ENCODE measurements around the gene SULT1B1. TPM values are rescaled to one million over a fixed set of nuclear protein-coding genes. Genes with fewer than 3 reads are reported as not detected.

Gene SULT1B1
- total and polyA plus RNA-seq, 2 donors (not counting 3 experiments of a cell fraction or from before 2014, with no cell fraction given) = 45.0 to 59.5 TPM

DNA sequence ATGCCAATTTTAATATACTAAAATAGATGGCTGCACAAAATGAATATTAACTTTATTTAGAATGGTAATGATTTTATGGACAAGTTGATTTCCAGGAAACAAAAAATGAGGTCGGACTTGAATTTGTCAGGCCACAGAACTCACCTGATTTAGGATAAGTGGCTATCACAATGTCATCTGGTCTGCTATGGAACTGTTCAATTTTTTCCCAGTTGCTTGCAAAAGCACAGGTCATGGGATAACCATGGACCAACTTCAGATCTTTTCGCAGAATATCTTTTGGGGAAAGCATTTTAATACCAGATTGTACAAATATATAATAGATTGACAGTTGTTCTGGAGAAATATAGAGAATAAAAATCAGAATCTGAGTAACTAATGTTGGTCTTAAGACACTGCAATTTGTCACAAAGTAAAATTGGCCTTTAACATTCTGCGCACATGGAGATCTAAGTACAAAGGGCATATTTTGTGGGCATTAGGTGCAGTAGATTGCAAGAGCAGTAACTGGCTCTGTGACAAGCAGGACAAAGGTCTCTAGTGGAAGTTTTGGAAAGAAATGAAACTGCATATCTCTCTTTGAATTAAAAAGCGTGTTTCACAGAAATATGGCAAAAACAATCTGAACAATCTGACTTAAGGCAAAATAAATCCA lies 5.4 kb downstream of the SULT1B1 start:
- H3K9me3 ChIP-seq (replicated peaks; ENCODE audit: control insufficient read depth, insufficient read depth, low read length) = no peaks in the 10 kb centered on the region
- H4K20me1 ChIP-seq (replicated peaks; ENCODE audit: control insufficient read depth, extremely low read depth, insufficient read depth, low read length) = no peaks in the 10 kb centered on the region
- H2AFZ ChIP-seq (ENCODE audit: low read depth, low read length) = no peak overlapping the region
- DNase-seq (ENCODE audit: low read depth, low spot score) (no peak), FAIRE-seq (no peak)
- H3K27me3 ChIP-seq (ENCODE audit: control insufficient read depth in 2 of 2, insufficient read depth in 2 of 2, low read length in 2 of 2) = no peaks in the 10 kb centered on the region
- dilution Hi-C loops (cut with MboI; ENCODE audit: extremely low pct_ligation_motif_present, low sequenced_read_pairs) (no loop called here), intact Hi-C loops (cut with micrococcal nuclease) (no loop called here)
- no peaks in the 10 kb centered on the region for H3K9me1 ChIP-seq (replicated peaks; ENCODE audit: control insufficient read depth, extremely low read depth, insufficient read depth, low read length)
- H3K36me3 ChIP-seq (ENCODE audit: control insufficient read depth in 2 of 2, extremely low read depth in 1 of 2, insufficient read depth in 2 of 2, low read length in 2 of 2) = no peaks in the 10 kb centered on the region
- peaks cover 5% of the 10 kb centered on the region for H3K79me2 ChIP-seq (ENCODE audit: control insufficient read depth, insufficient read depth, low read length)
- POLR2A ChIA-PET = no interaction called here
- no peak overlapping the region for H3K27ac ChIP-seq (ENCODE audit: insufficient read depth, low read depth, low read length)
- H3K4me1 ChIP-seq (ENCODE audit: control insufficient read depth, extremely low read depth, insufficient read depth, low read length) = peaks cover 35% of the 10 kb centered on the region
- CTCF ChIA-PET = interaction anchor here (2.1 kb wide), 1 partner anchor 65 kb away, joined by 6 read pairs; no protein-coding TSS in a partner anchor
- TF ChIP-seq, protein P1, sequence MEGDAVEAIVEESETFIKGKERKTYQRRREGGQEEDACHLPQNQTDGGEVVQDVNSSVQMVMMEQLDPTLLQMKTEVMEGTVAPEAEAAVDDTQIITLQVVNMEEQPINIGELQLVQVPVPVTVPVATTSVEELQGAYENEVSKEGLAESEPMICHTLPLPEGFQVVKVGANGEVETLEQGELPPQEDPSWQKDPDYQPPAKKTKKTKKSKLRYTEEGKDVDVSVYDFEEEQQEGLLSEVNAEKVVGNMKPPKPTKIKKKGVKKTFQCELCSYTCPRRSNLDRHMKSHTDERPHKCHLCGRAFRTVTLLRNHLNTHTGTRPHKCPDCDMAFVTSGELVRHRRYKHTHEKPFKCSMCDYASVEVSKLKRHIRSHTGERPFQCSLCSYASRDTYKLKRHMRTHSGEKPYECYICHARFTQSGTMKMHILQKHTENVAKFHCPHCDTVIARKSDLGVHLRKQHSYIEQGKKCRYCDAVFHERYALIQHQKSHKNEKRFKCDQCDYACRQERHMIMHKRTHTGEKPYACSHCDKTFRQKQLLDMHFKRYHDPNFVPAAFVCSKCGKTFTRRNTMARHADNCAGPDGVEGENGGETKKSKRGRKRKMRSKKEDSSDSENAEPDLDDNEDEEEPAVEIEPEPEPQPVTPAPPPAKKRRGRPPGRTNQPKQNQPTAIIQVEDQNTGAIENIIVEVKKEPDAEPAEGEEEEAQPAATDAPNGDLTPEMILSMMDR (IDR thresholded peaks at IDR 0.05; ENCODE audit: extremely low read depth in 1 of 2, insufficient read depth in 1 of 2, low read depth in 1 of 2, low read length in 2 of 2) = no peak
- peak; percentile 25 for TF ChIP-seq POLR2A (IDR thresholded peaks at IDR 0.05; ENCODE audit: low read depth, low read length)
- BruUV-seq (replicated peaks) = no TSS peak
- H3K9ac ChIP-seq (replicated peaks; ENCODE audit: extremely low read depth, insufficient read depth, low read length) = no peak overlapping the region
- H3K4me3 ChIP-seq (replicated peaks in 1 of 3; ENCODE audit: insufficient read depth in 1 of 3, low read depth in 1 of 3, low read length in 3 of 3) = no peak overlapping the region
- no peak overlapping the region for H3K4me2 ChIP-seq (ENCODE audit: insufficient read depth, low read length)

DNA sequence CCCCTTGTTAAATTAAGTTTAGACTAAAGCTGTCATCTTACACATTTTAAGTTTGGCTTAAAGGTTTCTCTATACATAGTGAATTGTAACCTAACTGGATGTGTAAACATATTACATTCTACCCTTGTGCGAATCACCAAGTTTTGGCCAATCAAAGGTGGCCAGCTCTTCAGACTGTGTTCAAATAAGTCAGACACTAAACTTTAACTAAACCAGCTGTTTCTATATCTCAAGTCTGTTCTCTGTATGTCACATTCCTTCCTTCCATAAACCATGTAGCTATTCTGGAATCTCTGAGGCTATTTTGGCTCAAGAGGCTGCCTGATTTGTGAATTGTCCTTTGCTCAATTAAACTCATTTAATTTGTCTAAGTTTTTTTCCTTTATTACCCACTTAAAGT lies 6.7 kb downstream of the SULT1B1 start:
- H3K4me2 ChIP-seq (ENCODE audit: insufficient read depth, low read length) = no peak overlapping the region
- no peak overlapping the region for H2AFZ ChIP-seq (ENCODE audit: low read depth, low read length)
- no peak overlapping the region for H3K4me3 ChIP-seq (replicated peaks in 1 of 3; ENCODE audit: insufficient read depth in 1 of 3, low read depth in 1 of 3, low read length in 3 of 3)
- no peaks in the 10 kb centered on the region for H3K36me3 ChIP-seq (ENCODE audit: control insufficient read depth in 2 of 2, extremely low read depth in 1 of 2, insufficient read depth in 2 of 2, low read length in 2 of 2)
- H4K20me1 ChIP-seq (replicated peaks; ENCODE audit: control insufficient read depth, extremely low read depth, insufficient read depth, low read length) = no peaks in the 10 kb centered on the region
- H3K9me1 ChIP-seq (replicated peaks; ENCODE audit: control insufficient read depth, extremely low read depth, insufficient read depth, low read length) = no peaks in the 10 kb centered on the region
- ChIA-PET POLR2A (no interaction called here), CTCF (interaction anchor here (1.3 kb wide), 2 partner anchors 17 to 127 kb away, joined by 3 read pairs; no protein-coding TSS in a partner anchor)
- H3K9ac ChIP-seq (replicated peaks; ENCODE audit: extremely low read depth, insufficient read depth, low read length) = no peak overlapping the region
- BruUV-seq (replicated peaks) = no TSS peak
- H3K27me3 ChIP-seq (ENCODE audit: control insufficient read depth in 2 of 2, insufficient read depth in 2 of 2, low read length in 2 of 2) = no peaks in the 10 kb centered on the region
- FAIRE-seq = no peak
- intact Hi-C loops (cut with micrococcal nuclease) = no loop called here
- dilution Hi-C loops (cut with MboI; ENCODE audit: extremely low pct_ligation_motif_present, low sequenced_read_pairs) = no loop called here
- peaks cover 21% of the 10 kb centered on the region for H3K4me1 ChIP-seq (ENCODE audit: control insufficient read depth, extremely low read depth, insufficient read depth, low read length)
- H3K27ac ChIP-seq (ENCODE audit: insufficient read depth, low read depth, low read length) = no peak overlapping the region
- peaks cover 2% of the 10 kb centered on the region for H3K79me2 ChIP-seq (ENCODE audit: control insufficient read depth, insufficient read depth, low read length)
- TF ChIP-seq, protein P2, sequence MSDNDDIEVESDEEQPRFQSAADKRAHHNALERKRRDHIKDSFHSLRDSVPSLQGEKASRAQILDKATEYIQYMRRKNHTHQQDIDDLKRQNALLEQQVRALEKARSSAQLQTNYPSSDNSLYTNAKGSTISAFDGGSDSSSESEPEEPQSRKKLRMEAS (IDR thresholded peaks at IDR 0.05; ENCODE audit: insufficient read depth, insufficient read length) = no peak
- TF ChIP-seq EZH2 (IDR thresholded peaks at IDR 0.05; ENCODE audit: borderline replicate concordance, low read depth, low read length, severe bottlenecking) = no peak
- H3K9me3 ChIP-seq (replicated peaks; ENCODE audit: control insufficient read depth, insufficient read depth, low read length) = no peaks in the 10 kb centered on the region
- DNase-seq (ENCODE audit: low read depth, low spot score) = no peak

Measured in endothelial cell of umbilical vein (primary cell).